HT1080 (cell line): Measurements from ENCODE around the gene MYO1D. TPM values are rescaled to one million over a fixed set of nuclear protein-coding genes. Genes with fewer than 3 reads are reported as not detected.

ENCODE experiments used
- DNase-seq: peaks from one replicate; pipeline ENCODE4 v3.0.0-alpha.2; 2015; ENCODE audit warnings: low read depth
- total RNA-seq: library from RNA; depleted of rRNA; stranded (reverse); fragments of >200 nt; shearing (Covaris generic); gene quantifications from 2 replicates; pipeline ENCODE4 v1.2.3, GENCODE V29; 2014

Gene MYO1D
- total RNA-seq, 1 experiment from 2014 or later, result 4.5 TPM

GRCh38 chr17:32628271-32629044, 248.5 kb downstream of the MYO1D start:
- no peak for DNase-seq

GRCh38 chr17:32627239-32627996, 249.5 kb downstream of the MYO1D start:
- DNase-seq, result peak; percentile 13

- no peak for DNase-seq
Observed at GRCh38 chr17:32626379-32626791, 250.5 kb downstream of the MYO1D start.

GRCh38 chr17:32625971-32626370, 251.0 kb downstream of the MYO1D start:
- no peak for DNase-seq

- no peak for DNase-seq
Observed at GRCh38 chr17:32623196-32623595, 253.7 kb downstream of the MYO1D start.

- no peak for DNase-seq
Observed at GRCh38 chr17:32622540-32622939, 254.4 kb downstream of the MYO1D start.

- DNase-seq, result peak; percentile 76
Observed at GRCh38 chr17:32621612-32622312, 255.2 kb downstream of the MYO1D start.

- no peak for DNase-seq
Observed at GRCh38 chr17:32615326-32615725, 261.6 kb downstream of the MYO1D start.

- no peak for DNase-seq
Observed at GRCh38 chr17:32610943-32611342, 266.0 kb downstream of the MYO1D start.

GRCh38 chr17:32609884-32610650, 266.9 kb downstream of the MYO1D start:
- no peak for DNase-seq

GRCh38 chr17:32609085-32609484, 267.8 kb downstream of the MYO1D start:
- peak; percentile 59 for DNase-seq

GRCh38 chr17:32608267-32608666, 268.7 kb downstream of the MYO1D start:
- no peak for DNase-seq

- no peak for DNase-seq
Observed at GRCh38 chr17:32604966-32605365, 272.0 kb downstream of the MYO1D start.

GRCh38 chr17:32602396-32602795, 274.5 kb downstream of the MYO1D start:
- no peak for DNase-seq

- no peak for DNase-seq
Observed at GRCh38 chr17:32601866-32602265, 275.1 kb downstream of the MYO1D start.

GRCh38 chr17:32596628-32597027, 280.3 kb downstream of the MYO1D start:
- peak; percentile 25 for DNase-seq

GRCh38 chr17:32596206-32596605, 280.7 kb downstream of the MYO1D start:
- DNase-seq, result no peak

GRCh38 chr17:32593003-32593402, 283.9 kb downstream of the MYO1D start:
- DNase-seq, result no peak

- DNase-seq, result no peak
Observed at GRCh38 chr17:32591405-32591804, 285.5 kb downstream of the MYO1D start.

- no peak for DNase-seq
Observed at GRCh38 chr17:32590974-32591373, 285.9 kb downstream of the MYO1D start.

- no peak for DNase-seq
Observed at GRCh38 chr17:32588982-32589381, 287.9 kb downstream of the MYO1D start.
